ENCODE measurements around the gene PPFIA4.

PPFIA4 gene

DNA sequence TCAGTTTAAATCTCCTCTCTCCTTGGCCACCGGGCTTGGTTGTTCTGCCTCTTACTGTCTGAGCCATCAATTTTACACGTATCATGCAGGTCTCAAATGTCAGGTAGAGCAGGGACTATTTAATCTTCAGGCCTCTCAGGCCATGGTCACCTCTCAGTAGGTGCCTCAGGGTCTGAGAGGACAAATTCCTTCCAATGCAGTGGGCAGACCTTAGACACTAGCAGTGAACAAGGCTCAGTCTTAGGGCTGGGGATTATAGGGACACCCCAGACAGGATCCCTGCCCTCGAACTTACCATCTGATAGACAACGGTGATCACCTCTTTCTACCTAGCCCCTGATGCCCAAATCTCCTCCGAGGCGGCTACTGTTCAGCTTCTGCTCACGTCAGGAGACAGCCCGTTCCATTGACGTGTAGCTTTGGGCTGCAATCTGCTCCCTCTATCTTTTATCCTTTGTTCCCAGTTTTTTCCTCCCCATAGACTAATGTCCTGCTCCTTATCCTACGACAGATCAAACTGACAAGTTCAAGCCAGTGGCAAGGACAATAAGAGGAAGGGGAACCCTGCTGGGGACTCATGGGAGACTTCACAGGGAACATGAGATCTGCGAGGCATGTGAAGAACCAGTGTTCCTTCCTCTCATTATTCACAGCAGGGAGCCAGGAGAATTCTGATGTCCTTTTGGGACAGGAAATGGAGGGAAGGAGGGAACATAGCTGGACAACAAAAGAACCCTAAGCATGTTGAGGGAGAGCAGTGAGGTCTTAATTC, 60.9 kb downstream of the PPFIA4 start:
- TF ChIP-seq, protein P1, sequence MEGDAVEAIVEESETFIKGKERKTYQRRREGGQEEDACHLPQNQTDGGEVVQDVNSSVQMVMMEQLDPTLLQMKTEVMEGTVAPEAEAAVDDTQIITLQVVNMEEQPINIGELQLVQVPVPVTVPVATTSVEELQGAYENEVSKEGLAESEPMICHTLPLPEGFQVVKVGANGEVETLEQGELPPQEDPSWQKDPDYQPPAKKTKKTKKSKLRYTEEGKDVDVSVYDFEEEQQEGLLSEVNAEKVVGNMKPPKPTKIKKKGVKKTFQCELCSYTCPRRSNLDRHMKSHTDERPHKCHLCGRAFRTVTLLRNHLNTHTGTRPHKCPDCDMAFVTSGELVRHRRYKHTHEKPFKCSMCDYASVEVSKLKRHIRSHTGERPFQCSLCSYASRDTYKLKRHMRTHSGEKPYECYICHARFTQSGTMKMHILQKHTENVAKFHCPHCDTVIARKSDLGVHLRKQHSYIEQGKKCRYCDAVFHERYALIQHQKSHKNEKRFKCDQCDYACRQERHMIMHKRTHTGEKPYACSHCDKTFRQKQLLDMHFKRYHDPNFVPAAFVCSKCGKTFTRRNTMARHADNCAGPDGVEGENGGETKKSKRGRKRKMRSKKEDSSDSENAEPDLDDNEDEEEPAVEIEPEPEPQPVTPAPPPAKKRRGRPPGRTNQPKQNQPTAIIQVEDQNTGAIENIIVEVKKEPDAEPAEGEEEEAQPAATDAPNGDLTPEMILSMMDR (IDR thresholded peaks at IDR 0.05; ENCODE audit: insufficient read depth, low read length, missing control alignments), result no peak
- H3K4me3 ChIP-seq (ENCODE audit: low read depth, low read length), result no peak overlapping the region
- ChIA-PET POLR2A (no interaction called here), CTCF (interaction anchor here (1.0 to 3.9 kb wide), 3 partner anchors 48 to 129 kb away, joined by 3 to 23 read pairs (median 9); no protein-coding TSS in a partner anchor)
- DNase-seq (ENCODE audit: low read depth, low spot score), result no peak

DNA sequence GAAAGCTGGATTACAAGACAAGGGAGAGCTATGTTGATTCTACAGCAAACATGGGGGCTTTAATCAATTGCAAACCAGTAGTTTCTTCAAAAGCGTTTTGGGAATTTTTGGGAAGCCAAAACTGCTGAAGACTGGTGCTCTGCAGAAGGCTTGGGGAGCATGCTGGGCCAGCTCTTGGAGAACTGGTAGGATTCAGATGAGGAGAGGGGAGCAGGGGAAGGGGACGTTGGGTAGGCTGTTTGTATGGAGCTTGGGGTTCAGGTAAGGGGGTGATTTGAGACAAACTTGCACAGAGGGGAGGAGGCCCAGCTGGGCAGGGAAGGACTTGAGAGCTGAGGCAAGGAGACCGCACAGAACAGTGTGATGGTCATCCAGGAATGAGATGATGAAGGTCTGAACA, 62.1 kb downstream of the PPFIA4 start:
- H3K4me3 ChIP-seq (ENCODE audit: low read depth, low read length), result no peak overlapping the region
- no peak for DNase-seq (ENCODE audit: low read depth, low spot score)
- POLR2A ChIA-PET, result no interaction called here
- TF ChIP-seq, protein P1 (IDR thresholded peaks at IDR 0.05; ENCODE audit: insufficient read depth, low read length, missing control alignments), result no peak
- CTCF ChIA-PET, result interaction anchor here (0.7 to 1.0 kb wide), 3 partner anchors 39 to 179 kb away, joined by 3 read pairs; partner anchors contain the start of gene ADORA1

DNA sequence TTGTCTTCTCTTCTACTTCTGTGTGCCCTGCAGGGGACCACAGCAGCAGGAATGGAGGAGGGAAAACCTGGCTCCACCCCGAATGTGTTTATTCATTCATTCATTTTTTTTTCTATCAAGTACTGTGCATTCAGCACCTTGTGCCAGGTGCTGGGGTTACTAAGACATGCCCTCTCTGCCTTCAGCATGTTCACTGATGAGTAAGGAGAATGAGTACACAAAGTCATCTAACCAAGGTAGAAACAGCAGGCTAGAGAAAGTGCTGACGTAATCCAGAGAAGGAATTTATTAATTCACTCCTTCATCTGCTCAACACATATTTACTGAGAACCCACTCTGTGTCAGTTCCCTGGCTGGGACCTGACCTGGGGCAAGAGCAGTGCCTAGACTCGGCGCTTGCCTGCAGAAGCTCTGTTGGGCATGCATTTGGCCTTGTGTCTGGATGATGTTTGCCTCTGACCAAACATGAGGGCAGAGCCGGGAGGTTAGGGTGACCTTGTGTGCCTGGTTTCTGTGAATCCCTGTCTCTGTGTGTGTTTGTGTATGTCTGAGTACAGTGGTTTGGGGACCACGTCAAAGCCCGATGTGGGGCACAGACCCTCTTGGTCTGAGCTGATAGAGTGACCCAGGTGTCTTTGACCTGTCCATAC, 62.8 kb downstream of the PPFIA4 start:
- TF ChIP-seq, protein P1 (IDR thresholded peaks at IDR 0.05; ENCODE audit: insufficient read depth, low read length, missing control alignments), result no peak
- no peak overlapping the region for H3K4me3 ChIP-seq (ENCODE audit: low read depth, low read length)
- CTCF ChIA-PET, result no interaction called here
- no peak for DNase-seq (ENCODE audit: low read depth, low spot score)
- POLR2A ChIA-PET, result no interaction called here

DNA sequence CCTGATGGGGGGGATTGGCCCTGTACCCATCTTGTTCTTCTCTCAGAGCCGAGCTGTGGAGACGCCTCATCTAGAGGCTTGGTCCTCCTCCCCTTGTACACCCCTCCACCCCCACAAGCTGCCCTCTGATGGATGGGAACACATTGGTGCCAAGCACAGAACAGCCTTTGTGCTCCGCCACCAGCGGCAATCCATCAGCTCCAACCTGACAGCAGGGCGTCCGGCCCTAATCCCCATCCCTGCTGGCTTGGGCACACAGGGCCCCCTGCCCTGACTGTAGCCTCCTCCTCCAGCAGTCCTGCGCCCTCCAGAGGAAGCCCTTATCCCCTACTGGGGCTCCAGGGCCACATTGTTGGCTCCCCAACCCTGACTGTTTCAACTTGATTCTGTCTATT, 63.4 kb downstream of the PPFIA4 start:
- DNase-seq (ENCODE audit: low read depth, low spot score), result no peak
- H3K4me3 ChIP-seq (ENCODE audit: low read depth, low read length), result no peak overlapping the region
- ChIA-PET POLR2A (no interaction called here), CTCF (no interaction called here)
- TF ChIP-seq, protein P1 (IDR thresholded peaks at IDR 0.05; ENCODE audit: insufficient read depth, low read length, missing control alignments), result no peak

DNA sequence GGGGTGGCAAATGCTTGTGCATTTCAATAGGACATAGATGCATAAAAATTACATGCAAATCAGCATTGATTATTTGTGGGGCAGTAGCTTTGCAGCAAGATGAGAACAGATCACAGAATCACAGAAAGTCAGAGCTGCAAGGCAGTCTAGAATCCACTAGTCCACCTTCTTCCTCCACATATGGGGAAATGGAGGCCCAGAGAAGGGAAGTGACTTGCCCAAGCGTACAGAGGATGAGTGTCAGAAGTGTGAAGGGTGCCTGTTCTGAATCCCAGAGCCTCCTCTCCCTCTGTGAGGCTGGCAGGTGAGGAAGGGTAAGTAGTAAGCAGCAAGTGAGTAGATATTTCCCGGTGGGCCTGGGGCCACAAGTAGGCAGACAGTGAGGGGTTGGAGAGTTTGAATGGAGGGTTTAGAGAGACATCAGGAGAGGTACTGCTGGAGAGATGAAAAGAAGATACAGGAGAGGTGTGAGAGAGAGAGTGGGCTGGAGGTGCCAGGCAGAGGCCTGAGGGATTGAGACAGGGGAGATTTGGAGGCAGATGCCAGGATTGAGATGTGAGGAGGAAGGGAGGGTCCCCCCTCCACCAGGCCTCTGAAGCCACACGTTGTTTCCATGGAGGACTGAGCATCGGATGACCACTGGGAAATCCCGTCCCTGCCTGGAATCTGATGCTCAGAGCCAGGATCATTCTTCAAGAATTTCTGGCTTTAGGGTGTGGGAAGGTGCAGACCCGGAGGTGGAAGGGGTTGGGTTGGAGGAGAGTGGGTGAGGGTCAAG, 64.3 kb downstream of the PPFIA4 start:
- CTCF ChIA-PET, result interaction anchor here (0.9 to 1.2 kb wide), 2 partner anchors 31 to 178 kb away, joined by 3 to 4 read pairs; no protein-coding TSS in a partner anchor
- TF ChIP-seq, protein P1 (IDR thresholded peaks at IDR 0.05; ENCODE audit: insufficient read depth, low read length, missing control alignments), result no peak
- no peak for DNase-seq (ENCODE audit: low read depth, low spot score)

DNA sequence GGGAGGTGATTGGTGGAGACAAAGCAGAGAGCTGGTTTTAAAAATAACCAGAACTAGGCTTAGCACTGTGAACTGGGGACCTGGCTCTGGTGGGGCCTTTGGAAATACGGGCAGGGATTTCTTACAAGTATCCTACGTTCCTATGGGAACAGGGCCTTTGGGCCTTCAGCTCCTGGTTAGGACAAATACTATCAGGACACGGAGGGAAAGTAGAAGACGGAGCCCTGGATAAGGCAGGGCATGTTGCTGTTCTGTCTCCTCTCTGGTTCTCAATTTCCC, 64.8 kb downstream of the PPFIA4 start:
- TF ChIP-seq, protein P1 (IDR thresholded peaks at IDR 0.05; ENCODE audit: insufficient read depth, low read length, missing control alignments), result no peak
- ChIA-PET POLR2A (no interaction called here), CTCF (interaction anchor here (0.7 to 1.2 kb wide), 3 partner anchors 30 to 178 kb away, joined by 3 to 4 read pairs (median 3); no protein-coding TSS in a partner anchor)
- DNase-seq (ENCODE audit: low read depth, low spot score), result no peak
- no peak overlapping the region for H3K4me3 ChIP-seq (ENCODE audit: low read depth, low read length)

More for the DNA sequence above, 64.3 kb downstream of the PPFIA4 start:
- POLR2A ChIA-PET, result no interaction called here
- H3K4me3 ChIP-seq (ENCODE audit: low read depth, low read length), result no peak overlapping the region
